MM.1S (cell line): ENCODE data around the gene BCL2L14.

Source experiments
- EZH2 ChIP-seq: fragments of 300-600 bp; sonication (generic); optimal IDR thresholded peaks from 2 replicates; pipeline ENCODE3; 2017; ENCODE audit warnings: low read depth, mild to moderate bottlenecking, antibody characterized with exemption, low read length, mixed read lengths
- EZH2phosphoT487 ChIP-seq: fragments of 300-600 bp; sonication (generic); IDR thresholded peaks from 2 replicates; pipeline ENCODE4 v1.6.1; 2018; ENCODE audit warnings: antibody characterized with exemption, low read length
- TF ChIP-seq, protein P1 (sequence below): fragments of 300-600 bp; sonication (generic); IDR thresholded peaks from 2 replicates; pipeline ENCODE4 v1.5.1; 2016; ENCODE audit warnings: antibody characterized with exemption, low read length, mixed read lengths

DNA sequence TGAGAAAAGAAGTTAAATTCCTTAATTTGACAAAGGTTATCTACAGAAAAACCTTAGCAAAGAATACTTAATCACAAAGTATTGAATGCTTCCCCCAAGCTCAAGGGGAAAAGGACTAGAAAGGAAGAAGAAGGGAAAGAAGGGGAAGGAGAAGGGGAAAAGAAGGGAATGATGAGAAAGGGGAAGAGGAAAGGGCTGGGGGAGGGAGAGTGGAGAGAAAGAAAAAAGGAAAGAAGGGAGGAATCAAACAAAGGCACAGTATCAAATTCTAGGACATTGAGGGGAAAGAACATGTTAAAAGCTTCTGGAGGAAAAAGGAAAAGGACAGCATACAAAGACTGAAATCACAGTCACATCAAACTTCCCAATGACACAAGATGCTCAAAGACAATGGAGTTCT is 70.3 kb downstream of the BCL2L14 start:
- TF ChIP-seq, protein P1, sequence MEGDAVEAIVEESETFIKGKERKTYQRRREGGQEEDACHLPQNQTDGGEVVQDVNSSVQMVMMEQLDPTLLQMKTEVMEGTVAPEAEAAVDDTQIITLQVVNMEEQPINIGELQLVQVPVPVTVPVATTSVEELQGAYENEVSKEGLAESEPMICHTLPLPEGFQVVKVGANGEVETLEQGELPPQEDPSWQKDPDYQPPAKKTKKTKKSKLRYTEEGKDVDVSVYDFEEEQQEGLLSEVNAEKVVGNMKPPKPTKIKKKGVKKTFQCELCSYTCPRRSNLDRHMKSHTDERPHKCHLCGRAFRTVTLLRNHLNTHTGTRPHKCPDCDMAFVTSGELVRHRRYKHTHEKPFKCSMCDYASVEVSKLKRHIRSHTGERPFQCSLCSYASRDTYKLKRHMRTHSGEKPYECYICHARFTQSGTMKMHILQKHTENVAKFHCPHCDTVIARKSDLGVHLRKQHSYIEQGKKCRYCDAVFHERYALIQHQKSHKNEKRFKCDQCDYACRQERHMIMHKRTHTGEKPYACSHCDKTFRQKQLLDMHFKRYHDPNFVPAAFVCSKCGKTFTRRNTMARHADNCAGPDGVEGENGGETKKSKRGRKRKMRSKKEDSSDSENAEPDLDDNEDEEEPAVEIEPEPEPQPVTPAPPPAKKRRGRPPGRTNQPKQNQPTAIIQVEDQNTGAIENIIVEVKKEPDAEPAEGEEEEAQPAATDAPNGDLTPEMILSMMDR = no peak
- no peak for TF ChIP-seq EZH2
- TF ChIP-seq EZH2phosphoT487 = no peak
